ENCODE measurements around the gene PRKAR2A.
"Not testable (repeated sequence)": the region's sequence is repeated elsewhere in the genome, so short reads cannot be mapped to it uniquely, and the experiment has no call there.

The PRKAR2A gene

GRCh38 chr3:48819234-48820221, 28.1 kb downstream of the PRKAR2A start:
- TF ChIP-seq CTCF (IDR thresholded peaks at IDR 0.05; ENCODE audit: borderline replicate concordance, insufficient read depth, low read depth, low read length): no peak
- no peak overlapping the region for H3K4me3 ChIP-seq (ENCODE audit: low read depth, low read length)

- no peak overlapping the region for H3K4me3 ChIP-seq (ENCODE audit: low read depth, low read length)
- TF ChIP-seq CTCF (IDR thresholded peaks at IDR 0.05; ENCODE audit: borderline replicate concordance, insufficient read depth, low read depth, low read length): no peak
These were observed 36.1 kb downstream of the PRKAR2A start for GRCh38 chr3:48811524-48811923.

DNA sequence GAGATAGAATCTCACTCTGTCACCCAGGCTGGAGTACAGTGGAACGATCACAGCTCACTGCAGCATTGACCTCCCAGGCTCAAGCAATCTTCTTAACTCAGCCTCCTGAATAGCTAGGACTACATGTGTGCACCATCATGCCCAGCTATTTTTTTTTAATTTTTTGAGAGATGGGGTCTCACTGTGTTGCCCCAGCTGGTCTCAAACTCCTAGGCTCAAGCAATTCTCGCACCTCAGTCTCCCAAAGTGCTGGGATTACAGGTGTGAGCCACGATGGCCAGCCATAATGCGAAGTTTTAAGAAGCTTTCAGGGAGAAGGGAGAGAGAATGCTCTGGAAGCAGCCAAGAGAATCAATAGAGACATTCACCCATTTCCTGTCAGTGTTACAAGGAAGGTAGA, 42.7 kb downstream of the PRKAR2A start:
- no peak overlapping the region for H3K4me3 ChIP-seq (ENCODE audit: low read depth, low read length)
- no peak for TF ChIP-seq CTCF (IDR thresholded peaks at IDR 0.05; ENCODE audit: borderline replicate concordance, insufficient read depth, low read depth, low read length)

- not testable (repeated sequence) for H3K4me3 ChIP-seq (ENCODE audit: low read depth, low read length)
These were observed 46.8 kb downstream of the PRKAR2A start for GRCh38 chr3:48800831-48801230.

- H3K4me3 ChIP-seq (ENCODE audit: low read depth, low read length): no peak overlapping the region
- no peak for TF ChIP-seq CTCF (IDR thresholded peaks at IDR 0.05; ENCODE audit: borderline replicate concordance, insufficient read depth, low read depth, low read length)
These were observed 48.7 kb downstream of the PRKAR2A start for GRCh38 chr3:48798998-48799397.

GRCh38 chr3:48797626-48798025, 50.0 kb downstream of the PRKAR2A start:
- no peak overlapping the region for H3K4me3 ChIP-seq (ENCODE audit: low read depth, low read length)
- no peak for TF ChIP-seq CTCF (IDR thresholded peaks at IDR 0.05; ENCODE audit: borderline replicate concordance, insufficient read depth, low read depth, low read length)

GRCh38 chr3:48795997-48796732, 51.5 kb downstream of the PRKAR2A start:
- no peak for TF ChIP-seq CTCF (IDR thresholded peaks at IDR 0.05; ENCODE audit: borderline replicate concordance, insufficient read depth, low read depth, low read length)
- no peak overlapping the region for H3K4me3 ChIP-seq (ENCODE audit: low read depth, low read length)

DNA sequence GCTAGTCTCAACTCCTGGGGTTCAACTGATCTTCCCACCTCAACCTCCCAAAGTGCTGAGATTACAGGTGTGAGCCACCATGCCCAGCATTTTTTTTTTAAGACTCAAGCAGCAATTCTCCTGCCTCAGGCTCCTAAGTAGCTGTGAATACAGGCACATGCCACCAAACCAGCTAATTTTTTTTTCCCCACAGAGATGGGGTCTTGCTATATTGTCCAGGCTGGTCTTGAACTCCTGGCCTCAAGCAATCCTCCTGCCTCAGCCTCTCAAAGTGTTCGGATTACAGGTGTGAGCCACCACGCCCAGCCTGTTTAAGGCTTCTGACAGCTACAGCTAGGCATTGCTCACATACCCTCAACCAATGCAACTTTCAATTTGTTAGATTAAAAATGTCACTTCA, 54.2 kb downstream of the PRKAR2A start:
- H3K4me3 ChIP-seq (ENCODE audit: low read depth, low read length): not testable (repeated sequence)

Measured in GM12875 (cell line).